VCaP (cell line): ENCODE results near the gene MYPOP.

ENCODE experiments used
- H3K27ac ChIP-seq: fragments of 450-650 bp; 2 replicates; pipeline ENCODE4 v1.5.1; 2017
- TF ChIP-seq, protein P1 (sequence below): fragments of 450-650 bp; conservative IDR thresholded peaks from 2 replicates; pipeline ENCODE4 v1.5.1; 2017; ENCODE audit warnings: mild to moderate bottlenecking, moderate library complexity

The MYPOP gene, protein sequence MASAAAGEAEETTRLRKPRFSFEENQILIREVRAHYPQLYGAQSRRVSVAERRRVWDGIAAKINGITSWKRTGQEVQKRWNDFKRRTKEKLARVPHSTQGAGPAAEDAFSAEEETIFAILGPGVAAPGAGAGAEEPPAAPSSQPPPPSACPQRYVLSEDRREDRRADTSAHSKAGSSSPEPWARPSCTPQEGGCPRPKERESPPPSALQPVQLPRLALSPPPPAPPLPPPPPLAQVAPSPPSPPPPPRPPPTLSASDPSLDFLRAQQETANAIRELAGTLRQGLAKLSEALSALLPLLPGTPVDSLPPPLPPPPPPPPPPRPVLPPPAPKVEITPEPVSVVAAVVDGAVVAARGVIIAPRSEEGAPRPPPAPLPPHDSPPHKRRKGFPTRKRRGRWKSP

DNA sequence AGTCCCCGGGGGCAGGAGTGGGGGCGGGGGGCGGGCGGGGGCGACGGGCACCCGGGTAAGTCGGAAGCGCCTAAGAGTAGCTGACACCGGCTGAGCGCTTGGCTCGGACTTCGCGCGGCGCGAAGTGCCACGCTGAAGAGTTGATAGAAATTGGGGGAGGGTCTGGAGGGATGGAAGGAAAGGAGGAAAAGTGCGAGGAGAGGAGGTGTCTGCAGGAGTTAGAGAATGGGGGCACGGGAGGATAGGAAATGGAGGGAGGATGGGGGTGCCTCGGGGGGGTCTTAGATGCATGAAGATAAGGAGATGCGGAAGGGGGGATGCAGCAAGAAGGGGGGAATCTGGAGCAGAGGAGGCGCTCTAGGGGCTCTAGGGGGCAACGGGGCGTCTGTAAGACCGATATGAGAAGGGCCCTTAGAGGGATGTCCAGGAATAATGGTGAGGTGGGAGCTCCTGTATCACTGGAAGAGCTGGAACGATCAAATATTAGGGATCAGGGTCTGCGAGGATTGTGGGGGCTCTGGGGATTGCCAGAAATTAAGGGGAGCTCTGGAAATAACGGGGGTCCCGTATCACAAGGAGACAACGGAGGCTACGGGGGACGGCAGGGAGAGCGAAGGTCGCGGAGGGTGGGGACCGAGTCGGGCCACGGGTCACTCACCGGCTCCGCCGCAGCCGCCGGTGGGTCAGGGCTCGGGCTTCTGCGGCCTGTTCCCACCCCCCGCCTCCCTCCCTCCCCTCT lies at the start of gene MYPOP:
Gene MYPOP, minus strand, starts transcription at position 702 of the 739 bp plus-strand sequence. CDS start 840 bp downstream, outside the sequence.
- TF ChIP-seq, protein P1, sequence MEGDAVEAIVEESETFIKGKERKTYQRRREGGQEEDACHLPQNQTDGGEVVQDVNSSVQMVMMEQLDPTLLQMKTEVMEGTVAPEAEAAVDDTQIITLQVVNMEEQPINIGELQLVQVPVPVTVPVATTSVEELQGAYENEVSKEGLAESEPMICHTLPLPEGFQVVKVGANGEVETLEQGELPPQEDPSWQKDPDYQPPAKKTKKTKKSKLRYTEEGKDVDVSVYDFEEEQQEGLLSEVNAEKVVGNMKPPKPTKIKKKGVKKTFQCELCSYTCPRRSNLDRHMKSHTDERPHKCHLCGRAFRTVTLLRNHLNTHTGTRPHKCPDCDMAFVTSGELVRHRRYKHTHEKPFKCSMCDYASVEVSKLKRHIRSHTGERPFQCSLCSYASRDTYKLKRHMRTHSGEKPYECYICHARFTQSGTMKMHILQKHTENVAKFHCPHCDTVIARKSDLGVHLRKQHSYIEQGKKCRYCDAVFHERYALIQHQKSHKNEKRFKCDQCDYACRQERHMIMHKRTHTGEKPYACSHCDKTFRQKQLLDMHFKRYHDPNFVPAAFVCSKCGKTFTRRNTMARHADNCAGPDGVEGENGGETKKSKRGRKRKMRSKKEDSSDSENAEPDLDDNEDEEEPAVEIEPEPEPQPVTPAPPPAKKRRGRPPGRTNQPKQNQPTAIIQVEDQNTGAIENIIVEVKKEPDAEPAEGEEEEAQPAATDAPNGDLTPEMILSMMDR = no peak
- H3K27ac ChIP-seq = peak within 1 kb of the TSS; percentile 82

DNA sequence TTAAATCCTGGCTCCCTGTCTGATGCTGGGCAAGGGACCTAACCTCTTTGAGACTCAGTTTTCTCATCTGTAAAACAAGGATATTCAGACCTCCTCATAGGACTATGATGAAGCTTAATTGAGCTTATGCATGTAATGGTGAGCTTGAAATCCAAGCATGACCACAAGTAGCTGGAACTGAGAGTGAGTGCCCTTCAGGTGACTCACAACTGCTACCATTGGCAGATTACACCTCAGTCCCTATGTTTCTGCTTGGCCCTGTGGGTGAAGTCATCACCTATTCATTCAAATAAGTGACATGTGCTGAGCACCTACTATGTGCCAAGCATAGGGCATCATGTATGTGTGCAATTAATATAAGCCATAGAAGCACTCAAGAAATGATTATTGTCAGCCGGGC lies 45.5 kb upstream of the MYPOP start:
- H3K27ac ChIP-seq = no peak overlapping the region
- TF ChIP-seq, protein P1 = no peak

DNA sequence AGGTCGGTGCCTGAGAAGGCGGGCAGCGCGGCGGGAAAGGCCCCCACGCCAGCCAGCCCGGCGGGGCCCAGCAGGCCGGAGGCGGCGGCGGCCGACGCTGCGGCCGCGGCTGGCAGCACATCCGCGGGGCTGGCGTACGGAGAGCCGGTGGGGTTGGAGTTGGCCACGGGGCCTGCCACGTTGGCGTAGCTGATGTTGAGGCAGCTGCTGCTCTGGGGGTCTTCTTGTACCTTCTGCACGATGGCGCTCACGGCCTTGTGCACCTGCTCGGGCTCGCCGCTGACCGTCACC lies 38.0 kb upstream of the MYPOP start:
- TF ChIP-seq, protein P1 = no peak
- H3K27ac ChIP-seq = no peak overlapping the region

DNA sequence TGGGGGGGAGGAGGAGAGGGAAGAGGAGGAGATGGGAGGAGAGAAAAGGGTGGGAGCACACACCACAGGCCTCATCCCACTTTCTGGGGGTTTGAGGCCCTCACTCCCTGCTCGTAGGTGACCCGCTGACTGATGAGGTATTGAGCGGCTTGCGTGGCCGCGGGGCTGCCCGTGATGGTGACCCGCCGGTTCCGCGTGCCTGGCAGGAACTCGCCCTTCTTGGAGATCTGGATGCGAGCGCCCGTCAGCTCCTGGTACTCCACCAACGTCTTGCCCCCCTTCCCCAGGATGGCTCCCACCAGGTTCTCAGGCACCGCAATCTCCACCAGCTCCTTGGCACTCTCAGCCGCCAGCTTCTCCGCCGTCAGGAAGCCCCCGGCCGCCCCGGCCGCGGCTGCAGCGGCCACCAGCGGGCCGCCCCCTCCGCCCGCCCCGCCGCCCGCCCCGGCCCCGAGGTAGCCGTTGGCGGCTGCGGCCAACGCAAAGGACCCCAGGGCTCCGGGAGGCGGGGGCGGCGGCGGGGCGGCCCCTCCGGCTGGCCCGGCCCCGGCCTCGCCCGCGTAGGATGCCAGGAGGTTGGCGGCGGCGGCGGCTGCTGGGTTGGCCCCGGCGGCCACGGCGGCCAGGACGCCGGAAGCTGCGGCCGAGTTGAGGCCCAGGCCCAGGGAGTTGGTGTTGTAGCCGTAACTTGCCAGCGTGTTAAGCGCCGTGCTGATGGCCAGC lies 37.5 kb upstream of the MYPOP start:
- TF ChIP-seq, protein P1 = no peak
- no peak overlapping the region for H3K27ac ChIP-seq

DNA sequence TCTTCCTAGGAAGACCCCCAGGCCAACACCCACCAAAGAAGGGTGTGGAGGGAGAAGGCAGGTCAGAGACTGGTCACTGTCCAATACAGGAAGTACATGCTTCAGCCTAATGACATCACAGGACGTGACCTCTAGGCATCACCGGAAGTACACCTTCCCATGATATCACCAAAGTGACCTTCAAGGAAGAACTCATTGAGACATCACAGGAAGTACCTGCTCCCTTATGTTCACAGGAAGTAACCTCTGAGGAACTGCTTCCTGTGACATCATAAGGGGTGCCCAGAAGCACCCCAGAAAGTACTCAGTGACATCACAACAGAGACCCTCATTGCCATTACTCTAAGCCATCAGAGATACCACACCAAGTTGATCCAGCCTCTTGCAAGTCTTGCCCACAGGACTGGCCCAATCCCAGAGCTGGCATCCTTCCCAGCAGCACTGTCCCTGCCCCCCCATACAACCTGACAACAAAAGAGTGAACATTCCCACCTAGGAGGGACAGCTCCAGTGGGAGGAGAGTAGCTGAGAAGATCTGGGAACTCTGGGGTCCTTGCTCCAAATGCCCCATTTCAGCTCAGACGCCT lies 36.4 kb upstream of the MYPOP start:
- TF ChIP-seq, protein P1 = no peak
- no peak overlapping the region for H3K27ac ChIP-seq

DNA sequence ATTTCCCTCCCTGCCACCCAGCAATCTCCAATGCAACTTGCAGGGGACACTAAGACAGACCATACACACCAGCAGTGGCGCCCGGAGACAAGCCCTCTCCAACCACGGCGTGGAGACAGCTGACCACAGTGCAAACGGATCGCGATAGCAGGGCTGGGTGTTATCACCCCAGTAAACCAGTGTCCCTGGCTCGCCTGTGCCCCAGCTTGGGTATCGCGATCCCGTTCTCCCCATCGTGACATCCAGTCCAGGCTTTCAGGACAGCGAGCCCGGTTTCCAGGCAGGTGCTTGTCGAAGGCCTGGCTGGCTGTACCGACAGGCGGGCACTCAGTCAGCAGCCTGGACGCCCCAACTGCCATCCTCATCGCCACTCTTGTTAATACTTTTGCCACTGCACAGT lies 32.9 kb upstream of the MYPOP start:
- H3K27ac ChIP-seq = no peak overlapping the region
- TF ChIP-seq, protein P1 = no peak
